HG03196 (cell line): ENCODE measurements around the gene ZNF135.

Experiments used
- ATAC-seq: cut with Tn5 transposase; IDR thresholded peaks from one replicate; pipeline ENCODE4 v1.9.1; 2021; ENCODE audit not compliant: unreplicated experiment

The ZNF135 gene

DNA sequence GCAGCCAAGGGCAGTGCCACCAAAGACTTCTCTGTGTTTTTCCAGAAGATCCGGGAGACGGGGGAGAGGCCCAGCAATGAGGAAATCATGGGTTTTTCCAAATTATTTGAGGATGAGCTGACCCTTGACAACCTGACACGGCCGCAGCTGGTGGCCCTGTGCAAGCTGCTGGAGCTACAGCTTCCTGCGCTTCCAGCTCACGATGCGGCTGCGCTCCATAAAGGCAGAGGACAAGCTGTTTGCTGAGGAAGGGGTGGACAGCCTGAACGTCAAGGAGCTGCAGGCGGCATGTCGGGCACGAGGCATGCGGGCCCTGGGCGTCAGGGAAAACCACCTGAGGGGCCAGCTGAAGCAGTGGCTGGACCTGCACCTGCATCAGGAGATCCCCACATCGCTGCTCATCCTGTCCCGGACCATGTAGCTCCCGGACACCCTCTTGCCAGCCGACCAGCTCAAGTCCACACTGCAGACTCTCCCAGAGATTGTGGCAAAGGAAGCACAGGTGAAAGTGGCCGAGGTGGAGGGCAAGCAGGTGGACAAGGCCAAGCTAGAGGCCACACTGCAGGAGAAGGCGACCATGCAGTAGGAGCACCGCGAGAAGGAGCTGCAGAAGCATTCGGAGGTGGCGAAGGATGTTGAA, 13.6 kb upstream of the ZNF135 start:
- no peak for ATAC-seq

DNA sequence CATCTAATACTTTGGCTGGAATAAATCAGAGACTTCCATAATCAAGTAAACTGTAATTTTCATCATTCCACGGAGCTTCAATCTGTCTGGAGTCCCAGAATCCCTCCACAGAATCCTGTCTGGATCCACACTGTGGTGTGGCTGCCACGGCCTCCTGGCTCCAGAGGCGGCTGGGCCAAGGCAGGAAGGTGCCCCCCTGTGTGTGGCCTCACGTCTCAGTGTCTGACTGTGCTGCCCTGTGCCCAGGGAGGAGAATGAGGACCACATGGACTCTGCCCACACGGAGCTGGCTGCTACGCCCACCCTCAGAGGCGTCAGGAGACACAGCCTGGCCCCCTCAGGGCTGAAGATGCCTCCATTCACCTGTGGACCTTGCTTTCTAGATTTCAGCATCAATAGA, 12.2 kb upstream of the ZNF135 start:
- ATAC-seq, result no peak

GRCh38 chr19:58047672-58048071, 11.4 kb upstream of the ZNF135 start:
- no peak for ATAC-seq

- no peak for ATAC-seq
Observed at GRCh38 chr19:58052256-58052655, 6.8 kb upstream of the ZNF135 start.

GRCh38 chr19:58053480-58054156, 5.5 kb upstream of the ZNF135 start:
- no peak for ATAC-seq

DNA sequence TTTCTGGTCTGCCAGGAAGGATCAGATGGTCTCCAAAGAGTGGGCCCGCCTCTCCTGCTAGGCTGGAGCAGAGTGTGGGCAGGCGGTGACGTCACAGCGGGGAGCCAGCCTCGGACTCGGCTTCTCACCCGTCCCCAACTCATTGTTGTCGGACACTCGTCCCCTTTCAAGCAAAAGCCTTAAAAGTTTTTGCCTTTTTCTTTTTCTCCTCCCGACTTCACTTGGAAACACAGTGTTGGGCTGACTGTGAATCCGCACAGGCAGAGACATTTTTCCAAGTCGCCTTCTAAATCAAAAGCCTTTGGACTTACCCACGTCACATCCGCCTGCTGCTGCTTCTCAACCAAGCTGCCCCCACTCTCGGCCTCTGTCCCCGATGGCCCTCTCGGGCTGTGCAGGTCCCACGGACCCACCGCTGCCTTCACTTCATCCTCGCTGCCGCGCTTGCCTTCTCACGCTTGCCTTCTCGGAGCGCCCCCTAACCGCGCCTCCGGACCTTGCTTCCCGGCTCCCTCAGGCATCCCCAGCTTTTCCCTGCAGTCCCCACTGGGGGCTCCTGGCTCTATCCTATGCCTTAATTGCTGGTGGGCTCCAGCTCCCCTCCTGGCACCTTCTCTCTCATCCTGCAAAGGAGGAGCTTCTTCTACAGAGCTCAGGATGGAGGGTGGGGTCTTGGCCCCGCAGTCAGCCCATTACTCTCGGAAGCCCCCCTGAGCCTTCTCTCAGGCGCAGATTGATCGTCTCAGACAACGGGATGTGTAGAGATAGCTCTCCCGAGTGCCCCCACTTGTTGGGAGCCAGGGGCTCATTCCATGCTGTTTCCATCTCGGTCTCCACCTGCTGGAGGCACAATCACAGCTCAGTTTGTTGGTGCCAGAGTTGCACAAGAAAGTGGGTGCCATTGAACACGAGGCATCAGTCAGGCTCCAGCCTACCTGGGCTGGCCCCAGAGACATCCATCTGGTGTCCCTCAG, 3.9 kb upstream of the ZNF135 start:
- ATAC-seq, result no peak

DNA sequence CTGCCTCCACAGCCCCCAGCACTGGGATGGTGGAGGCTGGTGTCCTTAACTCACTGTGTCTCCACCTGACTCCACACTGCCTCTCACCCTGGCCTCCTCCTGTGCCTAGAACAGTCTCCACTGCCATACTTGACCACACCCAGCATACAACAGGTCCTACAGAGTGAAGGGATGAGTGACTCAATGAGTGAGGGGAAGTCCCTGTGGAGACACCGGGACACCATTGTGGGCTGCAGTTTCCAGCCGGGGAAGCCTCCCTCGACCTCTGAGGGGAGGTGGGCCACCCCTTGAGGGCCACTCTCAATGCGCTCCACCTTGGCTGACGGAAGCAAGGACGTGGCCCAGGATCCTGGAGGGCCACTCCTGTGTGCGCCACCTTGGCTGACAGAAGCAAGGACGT, 2.8 kb upstream of the ZNF135 start:
- ATAC-seq, result no peak

DNA sequence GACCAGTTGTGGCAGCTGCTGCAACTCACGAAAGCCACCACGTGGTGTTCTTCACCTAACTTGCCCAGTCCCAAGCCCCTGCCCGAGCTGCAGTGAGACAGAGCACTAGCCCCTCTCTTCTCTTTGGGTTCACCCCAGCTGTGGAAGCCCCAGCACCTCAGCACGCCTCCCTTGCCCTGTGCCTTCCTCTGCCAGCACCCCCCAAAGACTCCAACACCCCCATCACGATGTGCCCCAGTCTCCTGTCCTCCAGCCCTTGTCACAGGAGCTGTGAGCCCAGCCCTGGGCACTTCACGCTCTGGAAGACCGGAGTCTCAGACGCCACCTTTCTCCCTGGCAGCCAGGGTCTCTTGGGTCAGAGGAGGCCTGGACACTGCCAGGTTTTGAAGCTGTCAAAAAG, 2.2 kb upstream of the ZNF135 start:
- ATAC-seq, result no peak

DNA sequence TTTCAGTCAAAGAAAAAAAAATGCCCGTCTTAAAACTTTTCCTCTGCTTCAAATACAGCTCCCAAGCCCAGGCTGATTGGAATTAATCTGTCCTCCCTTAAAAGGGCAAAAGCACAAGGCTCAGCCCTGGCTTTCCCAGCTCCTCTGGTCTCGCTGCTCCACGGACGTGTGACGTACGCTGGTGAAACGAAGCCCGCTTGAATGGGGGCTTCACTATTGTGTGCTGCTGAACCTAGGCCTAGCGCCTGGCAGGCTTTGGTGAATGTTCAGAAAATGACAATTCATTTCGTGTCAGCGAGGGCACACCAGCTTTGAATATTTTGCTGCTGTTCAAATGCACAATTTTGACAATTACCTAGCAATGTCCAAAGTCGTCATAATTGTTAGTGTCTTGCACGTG, 615 bp upstream of the ZNF135 start:
- ATAC-seq, result no peak

GRCh38 chr19:58059671-58060078, 593 bp downstream of the ZNF135 start:
- ATAC-seq, result no peak

DNA sequence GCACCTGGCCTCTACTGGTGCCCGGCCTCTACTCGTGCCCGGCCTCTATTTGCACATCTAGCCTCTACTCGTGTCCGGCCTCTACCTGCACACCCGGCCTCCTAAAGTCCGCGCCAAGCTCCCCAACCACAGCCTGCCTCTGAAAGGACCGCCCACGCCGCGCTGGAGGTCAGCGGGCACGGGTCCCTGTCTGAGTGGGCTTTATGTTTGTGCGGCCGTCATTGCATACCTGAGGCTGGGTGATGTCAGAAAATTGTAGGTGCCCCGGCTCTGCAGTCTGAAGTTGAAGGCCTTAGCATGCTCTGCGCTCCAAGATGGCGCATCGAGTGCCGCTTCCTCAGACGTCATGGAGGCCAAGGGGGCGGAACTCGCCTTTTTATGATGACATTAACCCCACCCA, 1.1 kb downstream of the ZNF135 start:
- no peak for ATAC-seq

DNA sequence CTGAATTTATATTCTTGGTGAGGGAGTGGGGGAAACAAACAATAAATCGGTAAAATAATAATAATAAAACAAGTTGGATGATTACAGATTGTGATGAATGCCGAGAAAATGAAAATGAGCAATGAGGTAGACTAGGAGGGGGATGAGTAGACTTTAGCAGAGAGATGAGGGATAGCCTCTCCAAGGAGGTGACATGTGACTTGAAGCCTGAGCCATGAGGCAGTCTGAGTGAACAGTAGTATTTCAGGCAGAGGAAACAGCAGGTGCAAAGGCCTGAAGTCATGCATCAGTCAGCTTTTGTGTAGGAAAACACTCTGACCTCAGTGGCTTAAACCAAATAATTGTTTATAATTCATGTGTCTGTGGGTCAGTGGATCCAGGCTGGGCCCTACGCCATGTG, 4.6 kb downstream of the ZNF135 start:
- ATAC-seq, result no peak

- no peak for ATAC-seq
Observed at GRCh38 chr19:58067240-58067912, 8.3 kb downstream of the ZNF135 start.

- no peak for ATAC-seq
Observed at GRCh38 chr19:58079792-58080191, 20.7 kb downstream of the ZNF135 start.

- no peak for ATAC-seq
Observed at GRCh38 chr19:58083021-58083420, 23.9 kb downstream of the ZNF135 start.

GRCh38 chr19:58084596-58085347, 25.7 kb downstream of the ZNF135 start:
- no peak for ATAC-seq

DNA sequence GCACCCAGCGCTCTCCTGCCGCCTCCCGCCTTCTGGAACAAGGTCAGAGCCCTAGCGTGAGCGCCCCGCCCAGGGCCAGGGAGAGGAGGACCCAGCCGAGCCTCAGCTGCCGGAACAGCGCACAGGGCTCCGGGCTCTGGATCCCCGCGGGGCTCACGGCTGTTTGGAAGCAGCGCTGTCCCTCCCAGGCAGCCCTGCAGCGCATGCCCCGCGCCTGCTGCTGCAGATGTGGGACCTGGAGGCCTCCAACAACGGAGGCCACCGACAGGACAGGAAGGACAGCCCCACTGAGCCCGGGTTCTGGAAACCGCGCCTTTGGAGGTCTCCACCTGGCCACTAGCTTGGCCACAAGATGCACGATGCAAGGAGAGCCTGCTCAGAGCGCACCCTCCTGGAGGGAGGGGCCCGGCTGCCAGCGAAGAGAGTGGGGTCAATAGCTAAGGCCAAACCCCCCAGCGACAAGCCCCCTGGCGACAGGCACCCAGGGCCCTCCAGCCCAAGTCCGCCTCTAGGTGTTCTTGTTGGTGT, 26.3 kb downstream of the ZNF135 start:
- ATAC-seq, result no peak

GRCh38 chr19:58086825-58087710, 28.0 kb downstream of the ZNF135 start:
- ATAC-seq, result no peak

GRCh38 chr19:58088521-58089052, 29.5 kb downstream of the ZNF135 start:
- no peak for ATAC-seq
